Stimulated activated naive CD4-positive, alpha-beta T cell (primary cell): ENCODE measurements around the gene ALG10B.

Experiments used
- DNase-seq, 6 experiments: peaks; one replicate each; lab custom pipeline; 2025; lab: John Stamatoyannopoulos, UW

Gene ALG10B

DNA sequence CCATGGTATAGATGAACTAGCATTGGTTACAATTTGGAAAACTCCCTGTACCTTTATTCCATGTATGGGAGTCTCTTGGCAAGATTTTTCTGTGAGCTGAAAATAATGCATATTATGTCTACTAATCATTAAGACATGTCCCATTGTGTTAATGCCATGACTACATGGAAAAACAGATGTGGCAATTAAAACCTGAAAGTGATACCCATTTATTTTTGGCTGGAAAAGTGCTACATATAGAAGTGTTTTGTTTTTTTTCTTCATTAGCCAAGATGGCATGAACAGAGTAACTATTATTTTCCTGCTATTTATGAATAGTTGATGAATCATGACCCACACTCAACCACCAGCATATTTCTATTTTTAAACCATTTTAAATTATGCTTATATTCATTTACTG is 58.2 kb downstream of the ALG10B start:
- no peak for DNase-seq
